OCI-LY7 (cell line): ENCODE results near the gene CDK6. TPM values are rescaled to one million over a fixed set of nuclear protein-coding genes. Genes with fewer than 3 reads are reported as not detected.

Experiments used
- BruUV-seq: library from RNA; stranded (reverse); fragments of 400-500 nt; replicated peaks from 2 replicates; lab custom pipeline; 2021; lab: Mats Ljungman, UMichigan
- CTCF ChIA-PET: fragments of 300-600 bp; sonication (Branson Sonifier 250); formaldehyde crosslinking; loops from one replicate; lab custom pipeline; 2022; ENCODE audit warnings: antibody characterized with exemption; ENCODE audit not compliant: unreplicated experiment; lab: Charles Lee
- POLR2A ChIA-PET: fragments of 300-600 bp; sonication (Branson Sonifier 250); formaldehyde crosslinking; loops from one replicate; lab custom pipeline; 2022; ENCODE audit warnings: antibody characterized with exemption; lab: Charles Lee
- DNase-seq: peaks from one replicate; pipeline ENCODE4 v3.0.0-alpha.2; 2015; ENCODE audit warnings: low spot score
- H2AFZ ChIP-seq: fragments of 200-600 bp; sonication (generic), shearing (Covaris generic); 2 replicates; pipeline ENCODE4 v1.6.1; 2014; ENCODE audit warnings: mild to moderate bottlenecking, antibody characterized with exemption, low read length, moderate library complexity
- H3K27ac ChIP-seq: fragments of 200-600 bp; sonication (generic); 2 replicates; pipeline ENCODE4 v1.5.1; 2014; ENCODE audit warnings: mixed run types, low read depth, mild to moderate bottlenecking, moderate library complexity, low read length, inconsistent platforms; ENCODE audit not compliant: poor library complexity, severe bottlenecking
- H3K36me3 ChIP-seq: fragments of 200-600 bp; sonication (generic); 2 replicates; pipeline ENCODE4 v1.6.1; 2014; ENCODE audit warnings: mild to moderate bottlenecking, antibody characterized with exemption, low read length, moderate library complexity, mixed read lengths; ENCODE audit not compliant: insufficient read depth
- H3K4me1 ChIP-seq: fragments of 200-600 bp; sonication (generic); 2 replicates; pipeline ENCODE4 v1.5.1; 2014; ENCODE audit warnings: mild to moderate bottlenecking, low read length; ENCODE audit not compliant: insufficient read depth, poor library complexity, severe bottlenecking
- H3K4me2 ChIP-seq: fragments of 200-600 bp; sonication (generic); 2 replicates; pipeline ENCODE4 v1.6.1; 2014; ENCODE audit warnings: mild to moderate bottlenecking, low read length
- H3K4me3 ChIP-seq: fragments of 200-600 bp; sonication (generic); 2 replicates; pipeline ENCODE4 v1.5.1; 2014; ENCODE audit warnings: mild to moderate bottlenecking, low read depth, low read length; ENCODE audit not compliant: poor library complexity, severe bottlenecking
- H3K79me2 ChIP-seq: fragments of 200-600 bp; sonication (generic); 2 replicates; pipeline ENCODE4 v1.6.1; 2016; ENCODE audit warnings: low read depth, mild to moderate bottlenecking, low read length, moderate library complexity, mixed read lengths; ENCODE audit not compliant: insufficient read depth
- H3K9me2 ChIP-seq: fragments of 200-600 bp; sonication (generic); 2 replicates; pipeline ENCODE4 v1.6.1; 2016; ENCODE audit warnings: mild to moderate bottlenecking, low read length, mixed read lengths; ENCODE audit not compliant: insufficient read depth
- H3K9me3 ChIP-seq: fragments of 200-600 bp; sonication (generic); 2 replicates; pipeline ENCODE4 v1.6.1; 2014; ENCODE audit warnings: mild to moderate bottlenecking, mixed run types, low read length, mixed read lengths
- H4K20me1 ChIP-seq: fragments of 200-600 bp; sonication (generic); 2 replicates; pipeline ENCODE4 v1.6.1; 2014; ENCODE audit warnings: mild to moderate bottlenecking, antibody characterized with exemption, low read length, moderate library complexity, mixed read lengths; ENCODE audit not compliant: insufficient read depth
- EZH2phosphoT487 ChIP-seq: fragments of 200-600 bp; sonication (generic); IDR thresholded peaks from 2 replicates; pipeline ENCODE4 v1.6.1; 2018; ENCODE audit warnings: low read depth, borderline replicate concordance, mild to moderate bottlenecking, mixed run types, antibody characterized with exemption, low read length, moderate library complexity, mixed read lengths
- intact Hi-C: fragments of 100-400 bp; cut with micrococcal nuclease; formaldehyde crosslinking; loops from one replicate; pipeline ENCODE4 v1.10.0; 2022; ENCODE audit not compliant: unreplicated experiment
- total RNA-seq, 2 experiments: library from RNA; depleted of rRNA in 1 of 2; stranded (reverse); fragments of >200 nt in 1 of 2; shearing (Covaris generic) in 1 of 2; gene quantifications; 2 replicates each; pipeline ENCODE4 v1.2.3, GENCODE V29; 2014 to 2022
- TF ChIP-seq, protein P1 (sequence below): fragments of 200-600 bp; sonication (generic); conservative IDR thresholded peaks from 2 replicates; pipeline ENCODE4 v1.5.1; 2014; ENCODE audit warnings: mild to moderate bottlenecking, antibody characterized with exemption, low read length, moderate library complexity, mixed read lengths

CDK6 gene
- total RNA-seq, 2 experiments from 2014 or later = 35.5 to 44.1 TPM

DNA sequence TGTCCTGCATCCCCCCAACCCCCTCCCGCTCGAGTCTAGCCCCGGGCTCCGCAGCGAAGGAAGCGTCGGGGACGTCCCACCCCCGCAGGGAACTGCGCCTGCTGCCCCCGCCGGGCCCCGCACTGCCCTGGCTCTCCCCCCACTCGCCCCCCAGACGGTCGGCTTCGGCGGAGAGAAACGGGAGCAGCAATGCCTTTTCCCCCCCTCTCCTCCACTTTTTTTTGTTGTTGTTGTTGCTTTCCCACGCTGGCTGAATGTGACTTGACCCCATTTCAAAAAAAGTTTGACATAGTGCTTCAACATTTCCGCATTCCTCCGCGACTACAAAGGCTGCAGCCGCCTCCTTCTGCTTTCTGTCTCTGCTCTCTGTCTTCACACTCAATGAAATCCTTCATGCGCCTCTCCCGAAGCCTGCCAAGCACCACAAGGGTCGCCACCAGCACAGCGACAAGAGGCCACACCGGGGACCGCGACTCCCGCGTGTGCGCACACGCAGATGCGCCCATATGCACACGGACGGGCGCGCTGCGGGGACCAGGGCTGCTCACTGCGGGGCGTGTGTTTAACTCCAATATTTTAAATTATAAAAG is 1.0 kb downstream of the CDK6 start:
- no peaks in the 10 kb centered on the region for H3K9me3 ChIP-seq
- CTCF ChIA-PET = no interaction called here
- DNase-seq = peak; percentile 65
- H3K79me2 ChIP-seq = peaks cover 25% of the 10 kb centered on the region
- intact Hi-C loops = loop anchor here (10.0 kb wide), 4 partner anchors 219 to 891 kb away; partner anchors contain the start of genes AKAP9, ANKIB1, KRIT1 and VPS50
- peaks cover 6% of the 10 kb centered on the region; the same call in 1 of the 2 replicates for H3K36me3 ChIP-seq
- no peaks in the 10 kb centered on the region for H4K20me1 ChIP-seq
- H2AFZ ChIP-seq = peak overlapping the region; percentile 57
- no TSS peak for BruUV-seq
- H3K27ac ChIP-seq = no peak overlapping the region
- H3K9me2 ChIP-seq = no peaks in the 10 kb centered on the region
- H3K4me3 ChIP-seq = peak overlapping the region; percentile 77
- peak overlapping the region; percentile 95 for H3K4me2 ChIP-seq
- POLR2A ChIA-PET = no interaction called here
- H3K4me1 ChIP-seq = peaks cover 17% of the 10 kb centered on the region
- TF ChIP-seq EZH2phosphoT487 = no peak
- TF ChIP-seq, protein P1, sequence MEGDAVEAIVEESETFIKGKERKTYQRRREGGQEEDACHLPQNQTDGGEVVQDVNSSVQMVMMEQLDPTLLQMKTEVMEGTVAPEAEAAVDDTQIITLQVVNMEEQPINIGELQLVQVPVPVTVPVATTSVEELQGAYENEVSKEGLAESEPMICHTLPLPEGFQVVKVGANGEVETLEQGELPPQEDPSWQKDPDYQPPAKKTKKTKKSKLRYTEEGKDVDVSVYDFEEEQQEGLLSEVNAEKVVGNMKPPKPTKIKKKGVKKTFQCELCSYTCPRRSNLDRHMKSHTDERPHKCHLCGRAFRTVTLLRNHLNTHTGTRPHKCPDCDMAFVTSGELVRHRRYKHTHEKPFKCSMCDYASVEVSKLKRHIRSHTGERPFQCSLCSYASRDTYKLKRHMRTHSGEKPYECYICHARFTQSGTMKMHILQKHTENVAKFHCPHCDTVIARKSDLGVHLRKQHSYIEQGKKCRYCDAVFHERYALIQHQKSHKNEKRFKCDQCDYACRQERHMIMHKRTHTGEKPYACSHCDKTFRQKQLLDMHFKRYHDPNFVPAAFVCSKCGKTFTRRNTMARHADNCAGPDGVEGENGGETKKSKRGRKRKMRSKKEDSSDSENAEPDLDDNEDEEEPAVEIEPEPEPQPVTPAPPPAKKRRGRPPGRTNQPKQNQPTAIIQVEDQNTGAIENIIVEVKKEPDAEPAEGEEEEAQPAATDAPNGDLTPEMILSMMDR = 0 out of 2 replicates have a peak, but pooled peaks have one; percentile 30

DNA sequence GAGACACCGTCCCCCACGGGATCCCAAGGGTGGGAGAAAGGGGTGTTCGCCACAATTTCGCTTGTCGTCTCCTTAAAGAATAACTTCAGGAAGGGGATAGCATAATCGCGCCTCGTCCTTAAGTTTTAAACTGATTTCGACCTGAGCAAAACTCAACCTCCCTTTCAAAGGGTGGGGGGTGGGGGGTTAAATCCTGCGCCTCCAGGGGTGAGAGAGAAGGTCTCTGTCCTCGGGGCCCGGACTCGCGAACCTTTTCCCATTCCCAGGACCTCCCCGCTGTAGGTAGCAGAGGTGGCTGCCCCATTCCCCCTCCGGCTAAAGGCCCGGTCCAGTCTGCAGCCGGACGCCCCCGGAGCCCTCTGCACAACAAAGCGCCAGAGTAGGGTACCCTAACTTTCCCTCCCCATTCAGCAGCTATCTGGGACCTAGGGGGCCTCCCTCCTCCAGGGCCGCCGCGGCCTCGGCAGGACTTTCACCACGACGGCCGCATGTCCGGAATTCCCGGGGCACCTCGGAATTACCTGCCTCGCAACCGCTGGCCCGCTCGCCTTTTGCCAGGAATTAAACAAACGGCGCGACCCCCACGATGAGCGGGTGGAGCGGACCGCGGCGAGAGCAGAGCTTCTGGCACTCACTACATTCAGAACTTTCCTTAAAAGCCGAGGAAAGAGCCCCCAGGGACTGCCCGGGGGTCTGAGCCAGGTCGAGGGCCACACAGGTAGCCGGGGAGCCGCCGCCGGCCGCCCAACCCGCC is 1.7 kb downstream of the CDK6 start:
- H3K36me3 ChIP-seq = peaks cover 13% of the 10 kb centered on the region; the same call in 1 of the 2 replicates
- no peaks in the 10 kb centered on the region for H4K20me1 ChIP-seq
- TF ChIP-seq EZH2phosphoT487 = no peak
- TF ChIP-seq, protein P1 = no peak
- peak overlapping the region; percentile 86 for H3K27ac ChIP-seq
- POLR2A ChIA-PET = no interaction called here
- H3K9me3 ChIP-seq = no peaks in the 10 kb centered on the region
- no TSS peak for BruUV-seq
- intact Hi-C loops = loop anchor here (10.0 kb wide), 4 partner anchors 220 to 890 kb away; partner anchors contain the start of genes AKAP9, ANKIB1, KRIT1 and VPS50
- peaks cover 32% of the 10 kb centered on the region for H3K79me2 ChIP-seq
- no peak for DNase-seq
- peak overlapping the region; percentile 77 for H3K4me3 ChIP-seq
- H3K4me2 ChIP-seq = peak overlapping the region; percentile 95
- H2AFZ ChIP-seq = peak overlapping the region; percentile 57; the same call in 1 of the 2 replicates
- H3K9me2 ChIP-seq = no peaks in the 10 kb centered on the region
- CTCF ChIA-PET = no interaction called here
- peaks cover 24% of the 10 kb centered on the region for H3K4me1 ChIP-seq
